SK-N-MC (cell line): Measurements from ENCODE around the gene DTNA.
"Not testable (repeated sequence)": the region's sequence is repeated elsewhere in the genome, so short reads cannot be mapped to it uniquely, and the experiment has no call there.

Experiments used
- DNase-seq: peaks from one replicate; pipeline ENCODE4 v3.0.0-alpha.2; 2011; ENCODE audit warnings: low read depth, low spot score
- H3K27ac ChIP-seq: fragments of 200-600 bp; sonication (generic); 2 replicates; pipeline ENCODE4 v1.5.1; 2016; ENCODE audit warnings: mixed run types
- H3K36me3 ChIP-seq: fragments of 200-600 bp; sonication (generic); 2 replicates; pipeline ENCODE4 v1.6.1; 2017; ENCODE audit warnings: antibody characterized with exemption, low read length, mixed read lengths; ENCODE audit not compliant: insufficient read depth
- H3K4me3 ChIP-seq: fragments of 200-600 bp; sonication (generic); 2 replicates; pipeline ENCODE4 v1.5.1; 2016
- H3K9ac ChIP-seq: fragments of 200-600 bp; sonication (generic); 2 replicates; pipeline ENCODE4 v1.8.0; 2017; ENCODE audit warnings: mixed run types, mixed read lengths; ENCODE audit not compliant: insufficient read length
- H3K9me3 ChIP-seq: fragments of 200-600 bp; sonication (generic); 2 replicates; pipeline ENCODE4 v1.6.1; 2017; ENCODE audit warnings: low read depth, mild to moderate bottlenecking, antibody characterized with exemption, low read length, moderate library complexity, mixed read lengths
- EZH2 ChIP-seq: fragments of 200-600 bp; sonication (generic); IDR thresholded peaks from one replicate; pipeline ENCODE4 v1.6.1; 2017; ENCODE audit warnings: antibody characterized with exemption
- FOXP2 ChIP-seq: optimal IDR thresholded peaks from 2 replicates; pipeline ENCODE3; 2011; ENCODE audit warnings: mild to moderate bottlenecking, moderate library complexity; ENCODE audit not compliant: insufficient read depth; ENCODE audit errors: extremely low read length, control extremely low read depth
- POLR2AphosphoS5 ChIP-seq: IDR thresholded peaks from 2 replicates; pipeline ENCODE4 v1.6.1; 2012; ENCODE audit warnings: mild to moderate bottlenecking, low read depth, low read length, borderline replicate concordance

DTNA gene

GRCh38 chr18:34887881-34888580 lies 177.9 kb downstream of the DTNA start:
- Histone ChIP-seq H3K4me3 (no peak overlapping the region), H3K36me3 (no peaks in the 10 kb centered on the region), H3K9me3 (no peaks in the 10 kb centered on the region), H3K9ac (no peak overlapping the region), H3K27ac (no peak overlapping the region)
- TF ChIP-seq POLR2AphosphoS5 (no peak), FOXP2 (no peak), EZH2 (no peak)
- no peak for DNase-seq

DNA sequence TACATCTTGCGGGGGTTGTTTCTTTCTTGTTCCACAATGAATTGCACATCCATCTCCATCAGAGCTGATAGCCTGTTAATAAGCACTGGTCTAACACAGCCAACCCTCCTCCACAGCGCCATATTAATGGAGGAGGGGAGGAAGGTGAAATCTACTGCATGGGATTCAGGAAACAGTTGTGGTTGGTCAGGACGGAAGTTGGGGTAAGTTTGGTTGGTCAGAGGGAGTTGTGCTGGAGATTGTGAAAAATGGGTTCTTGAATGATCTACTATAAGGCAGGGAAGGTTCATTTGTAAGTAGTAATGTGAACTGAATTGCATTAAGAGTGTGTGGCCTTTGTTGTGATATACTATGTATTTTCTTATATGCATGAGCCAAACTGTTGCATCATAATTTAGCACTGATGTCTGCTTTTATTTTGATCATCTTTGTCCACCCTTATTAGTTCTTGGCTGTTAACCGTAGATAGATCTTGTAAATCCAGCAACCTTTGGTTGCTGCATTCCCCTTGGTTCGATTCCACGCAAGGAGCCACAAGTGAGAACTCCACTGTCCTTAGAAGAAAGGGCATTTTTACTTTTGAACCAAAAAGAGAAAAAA lies 180.5 kb downstream of the DTNA start:
- no peaks in the 10 kb centered on the region for H3K36me3 ChIP-seq
- no peak for DNase-seq
- no peak overlapping the region for H3K27ac ChIP-seq
- TF ChIP-seq FOXP2 (no peak), EZH2 (no peak), POLR2AphosphoS5 (no peak)
- no peak overlapping the region for H3K4me3 ChIP-seq
- no peak overlapping the region for H3K9ac ChIP-seq
- H3K9me3 ChIP-seq: no peaks in the 10 kb centered on the region

- Histone ChIP-seq H3K36me3 (no peaks in the 10 kb centered on the region), H3K27ac (no peak overlapping the region), H3K4me3 (no peak overlapping the region), H3K9me3 (no peaks in the 10 kb centered on the region), H3K9ac (no peak overlapping the region)
- TF ChIP-seq EZH2: no peak
- TF ChIP-seq POLR2AphosphoS5: no peak
- TF ChIP-seq FOXP2: no peak
- DNase-seq: no peak
These were observed 182.3 kb downstream of the DTNA start for GRCh38 chr18:34892379-34892778.

- H3K9ac ChIP-seq: no peak overlapping the region
- no peak for TF ChIP-seq FOXP2
- TF ChIP-seq POLR2AphosphoS5: no peak
- no peak for TF ChIP-seq EZH2
- no peak overlapping the region for H3K27ac ChIP-seq
- H3K9me3 ChIP-seq: no peaks in the 10 kb centered on the region
- no peak for DNase-seq
- H3K36me3 ChIP-seq: no peaks in the 10 kb centered on the region
- no peak overlapping the region for H3K4me3 ChIP-seq
These were observed 183.1 kb downstream of the DTNA start for GRCh38 chr18:34893239-34893638.

DNA sequence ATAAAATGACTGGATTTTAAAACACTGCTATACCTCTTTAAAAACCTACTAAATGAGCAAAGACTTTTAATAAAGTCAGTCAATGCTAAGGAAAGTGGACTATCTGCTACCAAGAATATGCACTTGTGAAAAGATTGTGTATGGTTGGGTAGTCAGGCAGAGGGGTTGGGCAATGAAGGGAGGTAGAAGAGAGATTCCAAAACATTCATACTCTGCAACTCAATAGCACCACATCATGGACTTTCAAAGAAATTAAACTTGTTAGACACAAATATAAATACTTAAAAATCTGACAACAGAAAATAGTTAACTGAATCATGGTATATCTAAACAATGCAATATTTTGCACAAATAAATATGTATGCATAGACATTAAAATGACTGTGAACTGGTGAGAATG lies 191.2 kb downstream of the DTNA start:
- no peak overlapping the region for H3K4me3 ChIP-seq
- TF ChIP-seq FOXP2 (no peak), EZH2 (no peak), POLR2AphosphoS5 (no peak)
- H3K27ac ChIP-seq: no peak overlapping the region
- no peak overlapping the region for H3K9ac ChIP-seq
- no peak for DNase-seq
- no peaks in the 10 kb centered on the region for H3K9me3 ChIP-seq
- no peaks in the 10 kb centered on the region for H3K36me3 ChIP-seq

DNA sequence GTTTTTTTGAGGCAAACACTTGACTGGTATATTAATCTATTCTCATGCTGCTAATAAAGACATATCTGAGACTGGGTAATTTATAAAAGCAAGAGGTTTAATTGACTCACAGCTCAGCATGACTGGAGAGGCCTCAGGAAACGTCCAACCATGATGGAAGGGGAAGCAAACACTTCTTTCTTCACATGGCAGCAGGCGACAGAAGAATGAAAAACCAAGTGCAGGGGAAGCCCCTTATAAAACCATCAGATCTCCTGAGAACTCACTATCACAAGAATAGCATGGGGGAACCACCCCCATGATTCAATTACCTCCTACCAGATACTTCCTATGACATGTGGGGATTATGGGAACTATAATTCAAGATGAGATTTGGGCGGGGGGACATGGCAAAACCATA lies 194.9 kb downstream of the DTNA start:
- Histone ChIP-seq H3K36me3 (no peaks in the 10 kb centered on the region), H3K4me3 (no peak overlapping the region), H3K9ac (no peak overlapping the region), H3K9me3 (no peaks in the 10 kb centered on the region), H3K27ac (no peak overlapping the region)
- no peak for DNase-seq
- no peak for TF ChIP-seq POLR2AphosphoS5
- TF ChIP-seq EZH2: no peak
- TF ChIP-seq FOXP2: no peak

DNA sequence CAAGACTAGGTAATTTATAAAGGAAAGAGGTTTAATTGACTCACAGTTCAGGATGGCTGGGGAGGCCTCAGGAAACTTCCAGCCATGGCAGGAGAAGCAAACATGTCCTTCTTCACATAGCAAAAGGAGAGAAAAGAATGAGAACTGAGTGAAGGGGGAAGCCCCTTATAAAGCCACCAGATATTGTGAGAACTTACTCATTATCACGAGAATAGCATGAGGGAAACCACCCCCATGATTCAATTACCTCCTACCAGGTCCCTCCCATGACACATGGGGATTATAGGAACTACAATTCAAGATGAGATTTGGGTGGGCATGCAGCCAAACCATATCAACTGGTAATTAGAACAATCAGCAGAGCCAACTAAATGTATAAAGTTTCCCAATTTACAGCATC lies 196.9 kb downstream of the DTNA start:
- not testable (repeated sequence) for DNase-seq

DNA sequence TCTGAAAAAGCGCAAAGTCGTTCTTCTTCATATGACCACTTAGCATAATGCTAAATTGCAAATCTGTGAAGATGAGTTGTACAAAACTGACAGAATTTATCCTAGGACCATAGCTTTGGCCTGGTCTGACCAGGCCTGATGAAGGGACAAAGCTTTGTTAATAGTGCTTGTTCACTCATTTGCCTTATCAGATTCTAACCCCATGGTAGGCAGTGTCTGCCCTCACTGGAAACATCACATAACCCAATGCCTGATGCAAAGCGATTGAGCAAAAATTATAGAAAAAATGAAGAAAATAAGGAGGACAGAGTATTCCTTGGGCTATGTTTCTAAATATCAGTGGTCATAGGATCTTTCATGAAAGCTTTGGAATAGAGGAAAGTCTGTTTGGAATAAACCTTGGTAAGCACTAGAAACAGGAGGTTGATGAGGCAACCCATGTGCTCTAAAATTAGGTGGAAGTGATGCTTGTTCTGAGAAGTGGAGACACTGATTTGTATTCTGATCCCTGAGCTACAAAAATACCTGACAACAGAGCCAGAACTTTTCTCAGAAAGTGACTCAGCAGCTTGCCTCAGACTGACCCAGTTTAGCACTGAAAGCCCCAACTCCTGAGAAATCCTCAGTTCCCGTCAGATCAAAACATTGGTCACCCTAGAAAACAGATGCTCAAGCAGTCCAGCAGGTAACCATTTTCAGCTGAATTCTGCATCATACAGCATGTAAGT lies 199.7 kb downstream of the DTNA start:
- Histone ChIP-seq H3K27ac (no peak overlapping the region), H3K4me3 (no peak overlapping the region), H3K9me3 (no peaks in the 10 kb centered on the region), H3K36me3 (no peaks in the 10 kb centered on the region), H3K9ac (no peak overlapping the region)
- no peak for DNase-seq
- TF ChIP-seq FOXP2: no peak

More for the DNA sequence above, 196.9 kb downstream of the DTNA start:
- not testable (repeated sequence) for H3K4me3 ChIP-seq, H3K9me3 ChIP-seq, H3K36me3 ChIP-seq, H3K9ac ChIP-seq, H3K27ac ChIP-seq
